Gastroesophageal sphincter (tissue), 4 donors: ENCODE measurements around the gene DTWD1. TPM values are rescaled to one million over a fixed set of nuclear protein-coding genes. Genes with fewer than 3 reads are reported as not detected.

ENCODE experiments used
- ATAC-seq: fragments of 150-250 bp; one replicate; pipeline ENCODE4 v1.9.1; 2016; ENCODE audit warnings: mild to moderate bottlenecking, moderate library complexity
- H3K27ac ChIP-seq, 4 donors: fragments of 200-600 bp; sonication (generic) in 3 of 4; 1 replicate in 3 of 4; 2 replicates in 1 of 4; pipeline ENCODE4 v1.5.1; 2016 to 2019
- H3K27me3 ChIP-seq: fragments of 200-600 bp; sonication (generic); one replicate; pipeline ENCODE4 v1.5.1; 2019
- H3K36me3 ChIP-seq, 2 donors: fragments of 200-600 bp; sonication (generic); one replicate each; pipeline ENCODE4 v1.5.1; 2019; ENCODE audit warnings: control low read depth in 1 of 2
- H3K4me1 ChIP-seq, 3 donors: fragments of 200-600 bp; sonication (generic); 1 replicate in 2 of 3; 2 replicates in 1 of 3; pipeline ENCODE4 v1.5.1; 2016 to 2019; ENCODE audit warnings: control low read depth in 2 of 3
- H3K4me3 ChIP-seq, 2 donors: fragments of 200-600 bp; sonication (generic); one replicate each; pipeline ENCODE4 v1.5.1; 2019; ENCODE audit warnings: mild to moderate bottlenecking in 1 of 2, moderate library complexity in 1 of 2
- H3K9me3 ChIP-seq, 3 donors: fragments of 200-600 bp; sonication (generic); one replicate each; pipeline ENCODE4 v1.5.1; 2017 to 2019; ENCODE audit warnings: control low read depth in 2 of 3
- CTCF ChIP-seq, 4 experiments: fragments of 200-600 bp in 2 of 4; fragments of 450-650 bp in 2 of 4; sonication (generic) in 1 of 4; IDR thresholded peaks; one replicate each; pipeline ENCODE4 v1.5.1; 2017 to 2019; ENCODE audit warnings: antibody characterized with exemption in 4 of 4, mild to moderate bottlenecking in 2 of 4, moderate library complexity in 2 of 4
- EP300 ChIP-seq: sonication (generic); formaldehyde crosslinking; IDR thresholded peaks from one replicate; pipeline ENCODE4 v1.6.1; 2017; ENCODE audit warnings: antibody characterized with exemption, mild to moderate bottlenecking
- POLR2A ChIP-seq, 2 donors: fragments of 450-650 bp; IDR thresholded peaks; one replicate each; pipeline ENCODE4 v1.6.1; 2017; ENCODE audit warnings: antibody characterized with exemption in 2 of 2, mild to moderate bottlenecking in 2 of 2, moderate library complexity in 1 of 2
- POLR2AphosphoS5 ChIP-seq: sonication (generic); formaldehyde crosslinking; IDR thresholded peaks from one replicate; pipeline ENCODE4 v1.6.1; 2017; ENCODE audit warnings: antibody characterized with exemption
- whole genome bisulfite sequencing, 2 donors: methylation state at CpG; one replicate each; pipeline ENCODE4 v1.1.5; 2018; ENCODE audit warnings: low coverage in 1 of 2; 5-methylcytosine and 5-hydroxymethylcytosine counted together
- total RNA-seq, 4 donors: library from RNA; depleted of rRNA; stranded (reverse); fragments of >200 nt; gene quantifications; one replicate each; pipeline ENCODE4 v1.1.0, GENCODE V29; 2016

The DTWD1 gene
- total RNA-seq, 4 donors from 2014 or later = 27.4 to 44.4 (median 29.2) TPM

- no peak for ATAC-seq
- Histone ChIP-seq H3K36me3 (peaks cover 3 to 47% of the 10 kb centered on the region in 2 donors), H3K4me1 (peaks cover 0 to 53% (median 4%) of the 10 kb centered on the region in 3 donors), H3K4me3 (no peak overlapping the region), H3K9me3 (peaks cover 0 to 14% (median 0%) of the 10 kb centered on the region in 3 donors), H3K27me3 (no peaks in the 10 kb centered on the region), H3K27ac (no peak overlapping the region)
- TF ChIP-seq CTCF (IDR thresholded peaks at IDR 0.05) (no peak), POLR2A (IDR thresholded peaks at IDR 0.05) (no peak), EP300 (no peak), POLR2AphosphoS5 (no peak)
- 93 to 95% methylated on average over 5 of the region's 5 CpGs for WGBS, 2 donors
Observed at GRCh38 chr15:49625460-49626036, 4.7 kb downstream of the DTWD1 start.

GRCh38 chr15:49627407-49627877 lies 6.6 kb downstream of the DTWD1 start:
- no peak for ATAC-seq
- no peak overlapping the region for H3K27ac ChIP-seq
- H3K36me3 ChIP-seq = peaks cover 3 to 62% of the 10 kb centered on the region in 2 donors
- no peak for TF ChIP-seq POLR2A (IDR thresholded peaks at IDR 0.05)
- TF ChIP-seq EP300 = no peak
- TF ChIP-seq CTCF (IDR thresholded peaks at IDR 0.05) = no peak
- TF ChIP-seq POLR2AphosphoS5 = no peak
- H3K4me3 ChIP-seq = no peak overlapping the region
- H3K27me3 ChIP-seq = no peaks in the 10 kb centered on the region
- peaks cover 0 to 14% (median 0%) of the 10 kb centered on the region in 3 donors for H3K9me3 ChIP-seq
- 46 to 60% methylated on average over 1 of the region's 1 CpG for WGBS, 2 donors
- peaks cover 0 to 43% (median 0%) of the 10 kb centered on the region in 3 donors for H3K4me1 ChIP-seq

- H3K36me3 ChIP-seq = peaks cover 3 to 66% of the 10 kb centered on the region in 2 donors
- 68 to 80% methylated on average over 2 of the region's 2 CpGs for WGBS, 2 donors
Observed at GRCh38 chr15:49628379-49628778, 7.5 kb downstream of the DTWD1 start.

GRCh38 chr15:49637857-49638256 lies 17.0 kb downstream of the DTWD1 start:
- no peak for TF ChIP-seq EP300
- TF ChIP-seq CTCF (IDR thresholded peaks at IDR 0.05) = no peak
- TF ChIP-seq POLR2A (IDR thresholded peaks at IDR 0.05) = no peak
- no peak for TF ChIP-seq POLR2AphosphoS5
- Histone ChIP-seq H3K36me3 (peaks cover 0 to 39% of the 10 kb centered on the region in 2 donors), H3K4me1 (peaks cover 0 to 29% (median 6%) of the 10 kb centered on the region in 3 donors), H3K27me3 (no peaks in the 10 kb centered on the region), H3K27ac (peak overlapping the region; percentile 56 to 74 (median 66)), H3K4me3 (peak overlapping the region in 1 of 2 donors; percentile 17), H3K9me3 (no peaks in the 10 kb centered on the region)
- no peak for ATAC-seq
- 46 to 62% methylated on average over 2 to 4 of the region's 4 CpGs for WGBS, 2 donors

More at GRCh38 chr15:49628379-49628778, 7.5 kb downstream of the DTWD1 start:
- Histone ChIP-seq H3K27ac (no peak overlapping the region), H3K27me3 (no peaks in the 10 kb centered on the region), H3K4me1 (peaks cover 0 to 36% (median 0%) of the 10 kb centered on the region in 3 donors), H3K4me3 (no peak overlapping the region), H3K9me3 (peaks cover 0 to 14% (median 0%) of the 10 kb centered on the region in 3 donors)
- ATAC-seq = no peak
- TF ChIP-seq CTCF (IDR thresholded peaks at IDR 0.05) (no peak), POLR2A (IDR thresholded peaks at IDR 0.05) (no peak), POLR2AphosphoS5 (no peak), EP300 (no peak)

GRCh38 chr15:49644364-49644794 lies 23.5 kb downstream of the DTWD1 start:
- Histone ChIP-seq H3K27me3 (no peaks in the 10 kb centered on the region), H3K4me3 (no peak overlapping the region), H3K9me3 (no peaks in the 10 kb centered on the region), H3K27ac (peak overlapping the region in 3 of 4 donors; percentile 45 to 60 (median 52)), H3K4me1 (peaks cover 0 to 28% (median 5%) of the 10 kb centered on the region in 3 donors), H3K36me3 (peaks cover 0 to 9% of the 10 kb centered on the region in 2 donors)
- no peak for ATAC-seq
- WGBS, 2 donors = 100% methylated on average over 1 of the region's 1 CpG
- TF ChIP-seq POLR2A (IDR thresholded peaks at IDR 0.05) (no peak), CTCF (IDR thresholded peaks at IDR 0.05) (no peak), POLR2AphosphoS5 (no peak), EP300 (no peak)
